NCI-H82 treated with DMSO at 0.1 percent for 48 hours (cell line): ENCODE data around the gene USP17L22.
"Not testable (repeated sequence)": the region's sequence is repeated elsewhere in the genome, so short reads cannot be mapped to it uniquely, and the experiment has no call there.

ENCODE experiments used
- DNase-seq: peaks from one replicate; lab custom pipeline; 2025; ENCODE audit not compliant: unreplicated experiment; lab: John Stamatoyannopoulos, UW

Gene USP17L22

GRCh38 chr4:9267319-9267718, at the start of gene USP17L22:
TSS of gene USP17L22 (plus strand) at chr4:9267619. CDS start at chr4:9267619, 0 bp downstream.
- DNase-seq: not testable (repeated sequence)

GRCh38 chr4:9219852-9220251, 47.6 kb upstream of the USP17L22 start, which contains the start of gene USP17L12:
TSS of gene USP17L12 (plus strand) at chr4:9220152. CDS start at chr4:9220152, 0 bp downstream.
- not testable (repeated sequence) for DNase-seq

GRCh38 chr4:9224596-9224995, 42.8 kb upstream of the USP17L22 start, which contains the start of gene USP17L13:
TSS of gene USP17L13 (plus strand) at chr4:9224896. CDS start at chr4:9224896, 0 bp downstream.
- not testable (repeated sequence) for DNase-seq

- DNase-seq: not testable (repeated sequence)
Observed at GRCh38 chr4:9230249-9230648, 37.2 kb upstream of the USP17L22 start.

- not testable (repeated sequence) for DNase-seq
Observed at GRCh38 chr4:9234085-9234484, 33.3 kb upstream of the USP17L22 start, which contains the start of gene USP17L15. TSS of gene USP17L15 (plus strand) at chr4:9234385. CDS start at chr4:9234385, 0 bp downstream.

GRCh38 chr4:9238461-9238860, 29.0 kb upstream of the USP17L22 start:
- not testable (repeated sequence) for DNase-seq

- not testable (repeated sequence) for DNase-seq
Observed at GRCh38 chr4:9243579-9243978, 23.8 kb upstream of the USP17L22 start, which contains the start of gene USP17L17. TSS of gene USP17L17 (plus strand) at chr4:9243879. CDS start at chr4:9243879, 0 bp downstream.

GRCh38 chr4:9247953-9248680, 19.3 kb upstream of the USP17L22 start, which contains the start of gene USP17L18:
TSS of gene USP17L18 (plus strand) at chr4:9248630. CDS start at chr4:9248630, 0 bp downstream.
- not testable (repeated sequence) for DNase-seq

GRCh38 chr4:9253078-9253477, 14.3 kb upstream of the USP17L22 start, which contains the start of gene USP17L19:
TSS of gene USP17L19 (plus strand) at chr4:9253378. CDS start at chr4:9253378, 0 bp downstream.
- DNase-seq: not testable (repeated sequence)

- DNase-seq: not testable (repeated sequence)
Observed at GRCh38 chr4:9257824-9258223, 9.6 kb upstream of the USP17L22 start, which contains the start of gene USP17L20. TSS of gene USP17L20 (plus strand) at chr4:9258124. CDS start at chr4:9258124, 0 bp downstream.

GRCh38 chr4:9262572-9262971, 4.8 kb upstream of the USP17L22 start, which contains the start of gene USP17L21:
TSS of gene USP17L21 (plus strand) at chr4:9262872. CDS start at chr4:9262872, 0 bp downstream.
- DNase-seq: not testable (repeated sequence)

- DNase-seq: not testable (repeated sequence)
Observed at GRCh38 chr4:9271719-9272118, 4.3 kb downstream of the USP17L22 start.
